RWPE2 (cell line): ENCODE data around the gene DOP1A.
A peak's percentile ranks its signal among the peaks of the same experiment; 100 is the strongest.

Experiments
- ATAC-seq: fragments of 200-7000 bp; cut with Tn5 transposase; 3 replicates; pipeline ENCODE4 v1.9.1; 2021; ENCODE audit warnings: low read depth
- DNase-seq: peaks from one replicate; pipeline ENCODE4 v3.0.0-alpha.2; 2020; ENCODE audit warnings: low spot score
- H3K27ac ChIP-seq: fragments of 450-650 bp; 2 replicates; pipeline ENCODE4 v1.5.1; 2017; ENCODE audit warnings: mild to moderate bottlenecking; ENCODE audit not compliant: poor library complexity, severe bottlenecking
- H3K27me3 ChIP-seq: fragments of 250-450 bp; sonication (Bioruptor Pico); 2 replicates; pipeline ENCODE4 v1.5.1; 2021; ENCODE audit warnings: mild to moderate bottlenecking, moderate library complexity; ENCODE audit not compliant: insufficient read depth, poor library complexity, severe bottlenecking
- H3K36me3 ChIP-seq: fragments of 250-450 bp; sonication (Bioruptor Pico); 2 replicates; pipeline ENCODE4 v1.5.1; 2020; ENCODE audit warnings: low read depth, mild to moderate bottlenecking, moderate library complexity
- H3K4me1 ChIP-seq: fragments of 250-450 bp; sonication (Bioruptor Pico); 2 replicates; pipeline ENCODE4 v1.5.1; 2021; ENCODE audit warnings: mild to moderate bottlenecking, moderate library complexity; ENCODE audit not compliant: insufficient read depth, poor library complexity, severe bottlenecking
- H3K4me3 ChIP-seq: fragments of 250-450 bp; sonication (Bioruptor Pico); 2 replicates; pipeline ENCODE4 v1.5.1; 2021; ENCODE audit warnings: mild to moderate bottlenecking, moderate library complexity; ENCODE audit not compliant: severe bottlenecking
- H3K9me3 ChIP-seq: fragments of 250-450 bp; sonication (Bioruptor Pico); 2 replicates; pipeline ENCODE4 v1.5.1; 2021; ENCODE audit warnings: mild to moderate bottlenecking, moderate library complexity; ENCODE audit not compliant: severe bottlenecking
- TF ChIP-seq, protein P1 (sequence below): fragments of 450-650 bp; IDR thresholded peaks from one replicate; pipeline ENCODE4 v1.5.1; 2017; ENCODE audit warnings: mild to moderate bottlenecking, moderate library complexity; ENCODE audit not compliant: poor library complexity, severe bottlenecking

DOP1A gene

DNA sequence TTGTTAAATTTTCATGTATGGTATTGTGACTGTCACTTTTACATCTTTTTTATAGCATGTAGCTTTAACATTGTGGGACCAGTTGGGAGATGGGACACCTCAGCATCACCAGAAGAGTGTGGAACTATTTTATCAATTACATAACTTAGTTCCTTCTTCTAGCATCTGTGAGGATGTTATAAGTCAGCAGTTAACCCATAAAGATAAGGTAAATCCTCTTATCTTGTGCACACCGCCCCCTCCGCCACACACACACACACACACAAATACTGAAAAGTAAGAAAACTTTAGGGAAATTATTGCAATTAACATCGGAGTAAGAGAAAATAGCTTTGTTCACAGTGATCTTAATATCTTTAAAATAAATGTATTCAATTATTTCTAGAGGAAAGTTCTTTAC is 64.7 kb downstream of the DOP1A start:
- ATAC-seq (no peak), DNase-seq (no peak)
- no peaks in the 10 kb centered on the region for H3K9me3 ChIP-seq
- TF ChIP-seq, protein P1, sequence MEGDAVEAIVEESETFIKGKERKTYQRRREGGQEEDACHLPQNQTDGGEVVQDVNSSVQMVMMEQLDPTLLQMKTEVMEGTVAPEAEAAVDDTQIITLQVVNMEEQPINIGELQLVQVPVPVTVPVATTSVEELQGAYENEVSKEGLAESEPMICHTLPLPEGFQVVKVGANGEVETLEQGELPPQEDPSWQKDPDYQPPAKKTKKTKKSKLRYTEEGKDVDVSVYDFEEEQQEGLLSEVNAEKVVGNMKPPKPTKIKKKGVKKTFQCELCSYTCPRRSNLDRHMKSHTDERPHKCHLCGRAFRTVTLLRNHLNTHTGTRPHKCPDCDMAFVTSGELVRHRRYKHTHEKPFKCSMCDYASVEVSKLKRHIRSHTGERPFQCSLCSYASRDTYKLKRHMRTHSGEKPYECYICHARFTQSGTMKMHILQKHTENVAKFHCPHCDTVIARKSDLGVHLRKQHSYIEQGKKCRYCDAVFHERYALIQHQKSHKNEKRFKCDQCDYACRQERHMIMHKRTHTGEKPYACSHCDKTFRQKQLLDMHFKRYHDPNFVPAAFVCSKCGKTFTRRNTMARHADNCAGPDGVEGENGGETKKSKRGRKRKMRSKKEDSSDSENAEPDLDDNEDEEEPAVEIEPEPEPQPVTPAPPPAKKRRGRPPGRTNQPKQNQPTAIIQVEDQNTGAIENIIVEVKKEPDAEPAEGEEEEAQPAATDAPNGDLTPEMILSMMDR = no peak
- peaks cover 44% of the 10 kb centered on the region for H3K36me3 ChIP-seq
- no peak overlapping the region for H3K27ac ChIP-seq
- no peaks in the 10 kb centered on the region for H3K4me1 ChIP-seq
- H3K4me3 ChIP-seq = no peak overlapping the region
- H3K27me3 ChIP-seq = no peaks in the 10 kb centered on the region

DNA sequence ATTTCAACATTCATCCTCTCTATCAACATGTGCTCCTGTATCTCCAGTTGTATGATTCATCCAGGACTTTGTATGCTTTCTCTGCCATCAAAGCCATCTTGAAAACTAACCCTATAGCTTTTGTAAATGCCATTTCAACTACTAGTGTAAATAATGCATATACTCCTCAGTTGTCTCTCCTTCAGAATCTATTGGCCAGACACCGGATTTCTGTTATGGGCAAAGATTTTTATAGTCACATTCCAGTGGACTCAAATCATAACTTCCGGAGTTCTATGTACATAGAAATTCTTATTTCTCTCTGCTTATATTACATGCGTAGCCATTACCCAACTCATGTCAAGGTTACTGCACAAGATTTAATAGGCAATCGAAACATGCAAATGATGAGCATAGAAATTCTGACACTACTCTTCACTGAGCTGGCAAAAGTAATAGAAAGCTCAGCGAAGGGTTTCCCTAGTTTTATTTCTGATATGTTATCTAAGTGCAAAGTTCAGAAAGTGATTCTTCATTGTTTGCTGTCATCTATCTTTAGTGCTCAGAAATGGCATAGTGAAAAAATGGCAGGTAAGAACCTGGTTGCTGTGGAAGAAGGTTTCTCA is 70.7 kb downstream of the DOP1A start:
- no peak for DNase-seq
- Histone ChIP-seq H3K27me3 (no peaks in the 10 kb centered on the region), H3K4me1 (peaks cover 10% of the 10 kb centered on the region), H3K36me3 (peaks cover 36% of the 10 kb centered on the region), H3K27ac (peak overlapping the region; percentile 29), H3K4me3 (no peak overlapping the region), H3K9me3 (no peaks in the 10 kb centered on the region)
- TF ChIP-seq, protein P1 = no peak
- peak; percentile 88 for ATAC-seq

DNA sequence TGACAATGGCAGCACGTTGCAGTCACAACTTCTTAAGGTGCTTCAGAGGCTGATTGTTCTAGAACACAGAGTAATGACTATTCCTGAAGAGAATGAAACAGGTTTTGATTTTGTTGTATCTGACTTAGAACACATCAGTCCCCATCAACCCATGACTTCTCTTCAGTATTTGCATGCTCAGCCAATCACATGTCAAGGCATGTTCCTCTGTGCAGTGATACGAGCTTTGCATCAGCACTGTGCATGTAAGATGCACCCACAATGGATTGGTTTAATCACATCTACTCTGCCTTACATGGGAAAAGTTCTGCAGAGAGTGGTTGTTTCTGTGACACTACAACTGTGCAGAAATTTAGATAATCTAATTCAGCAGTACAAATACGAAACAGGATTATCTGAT is 71.3 kb downstream of the DOP1A start:
- Histone ChIP-seq H3K4me1 (peaks cover 10% of the 10 kb centered on the region), H3K27me3 (no peaks in the 10 kb centered on the region), H3K9me3 (no peaks in the 10 kb centered on the region), H3K27ac (peak overlapping the region; percentile 29), H3K4me3 (no peak overlapping the region), H3K36me3 (peaks cover 40% of the 10 kb centered on the region)
- no peak for DNase-seq
- no peak; the same call in 2 of the 3 replicates for ATAC-seq
- TF ChIP-seq, protein P1 = no peak

DNA sequence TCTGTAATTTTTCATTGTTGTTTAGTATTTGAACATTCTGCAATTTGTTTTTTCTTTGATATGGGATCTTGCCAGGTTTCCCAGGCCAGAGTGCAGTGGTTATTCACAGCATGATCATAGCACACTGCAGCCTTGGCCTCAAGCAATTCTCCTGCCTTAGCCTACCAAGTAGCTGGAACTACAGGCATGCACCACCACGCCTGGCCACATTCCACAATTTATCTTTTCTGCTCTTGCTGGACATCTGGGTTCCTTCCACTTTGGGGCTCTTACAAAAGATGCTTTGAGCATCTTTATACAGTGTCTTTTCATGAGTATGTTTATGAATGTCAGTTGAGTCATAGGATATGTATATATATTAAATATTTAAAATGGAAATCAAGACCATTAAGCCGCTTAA is 83.6 kb downstream of the DOP1A start:
- Histone ChIP-seq H3K27ac (no peak overlapping the region), H3K4me1 (no peaks in the 10 kb centered on the region), H3K27me3 (no peaks in the 10 kb centered on the region), H3K4me3 (no peak overlapping the region), H3K36me3 (peaks cover 52% of the 10 kb centered on the region), H3K9me3 (no peaks in the 10 kb centered on the region)
- DNase-seq = no peak
- no peak for ATAC-seq
- TF ChIP-seq, protein P1 = no peak

DNA sequence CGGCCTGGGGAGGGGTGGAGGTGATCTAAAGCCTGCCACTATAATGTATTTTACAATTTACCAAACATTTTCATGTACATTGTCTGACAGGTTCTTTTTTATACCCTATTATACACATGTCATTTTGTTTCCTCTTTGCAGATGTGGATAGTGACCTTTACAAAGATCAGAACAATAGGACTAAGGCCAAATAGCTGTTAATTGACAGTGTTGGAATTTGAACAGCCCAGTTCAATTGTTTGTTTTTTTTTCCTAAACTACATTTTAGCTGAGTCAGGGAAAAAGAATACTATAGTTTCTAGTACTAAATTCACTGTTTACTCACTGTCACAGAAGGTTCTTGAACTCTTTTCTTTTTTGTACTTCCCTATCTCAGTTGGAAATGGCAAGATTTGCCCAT is 85.4 kb downstream of the DOP1A start:
- H3K4me3 ChIP-seq = no peak overlapping the region
- H3K27me3 ChIP-seq = no peaks in the 10 kb centered on the region
- DNase-seq = no peak
- peaks cover 40% of the 10 kb centered on the region for H3K36me3 ChIP-seq
- ATAC-seq = no peak
- no peaks in the 10 kb centered on the region for H3K4me1 ChIP-seq
- no peak overlapping the region for H3K27ac ChIP-seq
- H3K9me3 ChIP-seq = no peaks in the 10 kb centered on the region
- TF ChIP-seq, protein P1 = no peak
